Measurements from ENCODE around the gene SPPL2C.
A peak's percentile ranks its signal among the peaks of the same experiment; 100 is the strongest.
"Not testable (repeated sequence)": the region's sequence is repeated elsewhere in the genome, so short reads cannot be mapped to it uniquely, and the experiment has no call there.

The SPPL2C gene

DNA sequence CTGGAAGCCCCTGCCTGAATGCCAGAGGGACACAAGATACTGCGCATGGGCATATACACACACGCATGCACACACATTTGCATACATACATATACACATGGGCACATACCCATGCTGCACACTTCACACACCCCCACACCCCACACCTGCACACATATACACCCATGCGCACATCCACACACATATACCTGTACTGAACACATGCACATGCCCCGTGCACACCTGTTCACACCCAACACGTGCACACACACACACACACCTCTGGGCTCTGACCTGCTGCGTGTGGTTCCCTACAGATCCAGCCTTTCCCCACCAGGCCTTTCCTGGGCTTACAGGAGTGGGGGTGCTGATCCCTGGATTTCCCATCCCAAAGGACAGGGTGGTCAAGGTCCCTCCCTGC is 6.3 kb downstream of the SPPL2C start:
- DNase-seq: no peak

DNA sequence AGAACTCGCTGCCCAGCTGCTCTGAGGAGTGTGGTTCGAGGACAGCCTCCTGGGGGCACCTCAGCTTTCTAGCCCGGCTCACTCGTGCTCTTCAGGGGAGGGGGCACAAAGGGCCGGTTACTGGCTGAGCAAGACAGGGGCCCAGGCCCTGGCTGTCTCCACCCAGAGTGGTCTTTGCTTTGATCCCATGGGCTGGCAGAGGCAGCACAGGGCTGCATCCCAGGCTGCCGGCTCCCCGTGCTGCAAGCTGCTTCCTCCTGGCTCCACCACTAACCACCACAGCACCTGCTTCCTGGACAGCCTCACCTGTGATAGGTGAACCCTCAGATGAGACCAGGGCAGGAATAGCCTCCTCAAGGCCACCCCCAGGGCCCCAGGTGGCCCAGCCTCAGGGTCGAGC is 6.8 kb downstream of the SPPL2C start:
- no peak for DNase-seq

DNA sequence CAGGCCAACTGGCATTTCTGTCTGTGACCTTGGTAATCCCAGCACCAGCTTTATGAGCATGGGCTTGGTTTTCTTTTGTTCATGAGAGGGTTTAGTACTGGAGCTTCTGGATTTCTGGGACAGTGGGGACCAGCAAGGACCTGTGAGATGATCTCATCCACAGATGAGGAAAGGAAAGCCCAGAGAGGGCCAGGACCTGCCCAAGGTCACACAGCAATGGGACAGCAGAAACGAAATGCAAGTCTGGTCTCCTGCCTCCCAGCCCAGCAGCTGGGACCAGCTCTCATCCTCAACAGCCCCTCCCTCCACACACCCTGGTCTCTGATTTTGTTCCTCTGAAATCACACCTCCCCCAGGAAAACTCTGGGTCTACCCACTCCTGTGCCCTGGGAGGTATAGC is 7.2 kb downstream of the SPPL2C start:
- DNase-seq: no peak

DNA sequence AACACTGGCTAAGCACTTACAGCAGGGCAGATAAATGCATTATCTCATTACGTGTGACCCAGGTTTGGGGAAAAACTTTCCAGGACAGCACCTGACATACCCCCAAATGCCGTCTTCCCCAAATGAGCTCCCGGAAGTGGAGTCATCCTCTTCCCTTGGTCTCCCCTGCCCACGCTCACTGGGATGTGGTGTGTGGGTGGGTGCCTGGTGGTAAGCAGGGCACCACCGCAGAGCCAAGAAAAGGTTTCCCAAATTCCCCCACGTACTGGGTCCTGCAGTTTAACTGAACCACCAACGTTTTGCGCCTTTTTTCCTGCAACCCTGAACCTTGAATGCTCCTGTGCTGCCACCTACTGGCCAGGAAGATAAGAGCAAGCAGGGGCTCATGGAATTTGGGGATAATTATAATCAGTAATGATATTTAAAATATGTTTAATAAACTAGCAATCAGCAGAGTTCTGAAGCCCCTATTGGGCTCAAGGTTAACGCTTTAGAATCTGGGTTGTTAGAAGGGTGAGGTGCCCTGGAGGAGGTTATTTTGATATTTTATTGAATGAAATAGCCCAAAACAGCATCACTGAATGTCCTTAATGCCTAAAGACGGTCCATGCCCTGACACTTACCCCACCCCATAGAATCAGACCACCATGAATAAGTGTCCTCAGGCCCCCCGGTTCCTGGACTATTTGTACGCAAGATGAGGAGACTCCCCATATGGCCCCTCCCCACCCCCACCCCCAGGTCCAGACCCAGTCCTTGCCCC is 8.0 kb downstream of the SPPL2C start:
- DNase-seq: peak in 8 of 14 donors; percentile 6 to 55 (median 38)

DNA sequence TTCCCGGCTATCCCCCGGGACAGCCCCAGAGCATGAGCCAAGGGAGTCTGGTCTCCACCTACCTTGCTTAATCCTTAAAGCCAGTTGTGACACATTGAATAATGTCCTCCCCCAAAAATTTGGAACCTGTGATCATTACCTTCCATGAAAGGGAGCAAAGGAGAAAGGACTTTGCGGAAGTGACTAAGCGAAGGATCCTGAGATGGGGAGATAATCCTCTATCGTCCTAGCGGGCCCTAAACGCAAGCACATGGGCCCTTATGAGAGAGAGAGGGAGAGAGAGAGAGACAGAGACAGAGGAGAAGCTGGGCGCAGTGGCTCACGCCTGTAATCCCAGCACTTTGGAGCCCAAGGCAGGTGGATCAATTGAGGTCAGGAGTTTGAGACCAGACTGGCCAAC is 9.5 kb downstream of the SPPL2C start:
- no peak for DNase-seq

DNA sequence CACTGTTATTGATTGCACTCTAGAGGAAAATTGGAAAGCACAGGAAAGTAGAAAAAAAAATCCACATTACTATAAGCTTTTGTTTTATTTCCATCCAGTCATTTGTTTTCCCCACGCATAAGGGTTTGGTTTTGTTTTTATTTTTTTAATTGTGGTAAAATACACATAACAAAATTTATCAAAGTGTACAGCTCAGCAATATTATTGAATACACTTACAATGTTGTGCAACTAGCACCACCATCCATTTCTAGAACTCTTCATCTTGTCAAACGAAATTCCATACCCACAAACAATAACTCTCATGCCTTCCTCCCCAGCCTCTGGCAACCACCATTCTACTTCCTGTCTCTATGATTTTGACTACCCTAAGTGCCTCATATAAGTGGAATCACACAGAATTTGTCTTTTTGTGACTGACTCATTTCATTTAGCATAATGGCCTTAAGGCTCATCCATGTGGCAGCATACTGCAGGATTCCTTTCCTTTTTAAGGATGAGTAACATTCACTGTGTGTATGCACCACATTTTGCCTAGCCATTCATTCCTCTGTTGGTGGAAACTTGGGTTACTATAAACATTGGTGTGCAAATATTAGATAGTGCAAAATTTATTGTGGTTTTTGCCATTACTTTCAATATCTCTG is 11.1 kb downstream of the SPPL2C start:
- DNase-seq: no peak

DNA sequence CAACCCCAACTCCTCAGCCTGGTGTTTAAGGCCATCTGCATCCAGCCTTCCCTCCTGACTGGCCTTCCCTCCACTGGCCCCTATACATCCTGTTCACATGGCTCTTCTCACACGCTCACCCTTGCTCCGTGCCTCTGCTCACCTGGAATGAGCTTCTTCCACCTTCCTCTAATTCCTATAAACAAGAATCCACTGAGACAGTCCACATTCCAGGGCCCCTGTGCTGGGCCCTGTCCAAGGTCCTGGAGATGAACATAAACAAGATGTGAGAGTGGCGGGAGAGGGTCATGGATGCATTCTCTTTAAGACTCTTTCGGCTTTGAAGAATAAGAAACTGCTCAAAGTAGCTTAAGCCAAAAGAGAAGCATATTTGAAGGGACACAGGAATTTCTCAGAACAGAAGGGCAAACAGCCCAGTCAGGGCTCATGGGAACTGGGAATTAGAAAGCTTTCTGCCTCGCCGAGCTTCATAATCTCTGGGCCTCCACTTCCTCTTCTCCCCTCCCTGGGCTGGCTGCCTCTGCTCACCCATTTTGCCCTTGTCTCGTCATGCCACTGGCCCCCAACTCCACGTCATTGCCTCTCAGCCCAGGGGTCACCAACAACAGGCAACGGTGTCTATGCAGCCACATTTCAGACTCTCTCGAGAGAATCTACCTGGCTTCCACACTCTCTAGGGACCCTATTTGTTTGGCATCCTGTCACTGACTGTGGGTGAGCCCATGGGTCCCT is 13.5 kb downstream of the SPPL2C start:
- DNase-seq: peak in 1 of 14 donors; percentile 16

DNA sequence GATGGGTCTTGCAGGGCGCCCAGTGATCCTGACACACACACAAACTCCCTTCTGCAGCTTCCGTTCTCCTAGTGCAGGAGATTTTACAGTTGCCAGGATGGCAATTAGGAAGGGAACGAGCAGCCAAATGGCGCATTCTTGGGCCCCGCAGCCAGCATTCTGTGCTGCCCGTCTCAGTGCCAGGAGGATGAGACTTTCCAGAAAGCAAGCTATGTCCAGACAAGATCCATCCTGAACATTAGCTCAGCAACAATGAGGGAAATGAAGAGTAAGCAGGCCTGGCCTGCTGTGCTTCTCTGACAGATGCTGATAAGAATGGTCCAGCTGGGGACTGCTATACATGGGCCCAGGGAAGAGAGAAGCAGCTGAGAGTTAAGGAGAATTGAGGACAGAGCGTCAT is 16.5 kb downstream of the SPPL2C start:
- DNase-seq: peak in 2 of 14 donors; percentile 26 to 89

DNA sequence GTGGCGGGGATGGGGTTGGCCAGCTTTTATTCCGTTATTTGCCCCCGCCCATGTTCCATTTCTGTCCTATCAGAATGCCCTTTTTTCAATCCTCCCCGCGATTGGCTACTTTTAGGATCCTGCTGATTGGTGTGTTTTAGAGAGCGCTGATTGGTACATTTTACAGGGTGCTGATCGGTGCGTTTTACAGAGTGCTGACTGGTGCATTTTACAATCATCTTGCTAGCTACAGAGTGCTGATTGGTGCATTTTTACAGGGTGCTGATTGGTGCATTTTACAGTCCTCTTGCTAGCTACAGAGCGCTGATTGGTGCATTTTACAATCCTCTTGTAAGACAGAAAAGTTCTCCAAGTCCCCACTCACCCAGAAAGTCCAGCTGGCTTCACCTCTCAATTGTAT is 17.4 kb downstream of the SPPL2C start:
- DNase-seq: not testable (repeated sequence)

DNA sequence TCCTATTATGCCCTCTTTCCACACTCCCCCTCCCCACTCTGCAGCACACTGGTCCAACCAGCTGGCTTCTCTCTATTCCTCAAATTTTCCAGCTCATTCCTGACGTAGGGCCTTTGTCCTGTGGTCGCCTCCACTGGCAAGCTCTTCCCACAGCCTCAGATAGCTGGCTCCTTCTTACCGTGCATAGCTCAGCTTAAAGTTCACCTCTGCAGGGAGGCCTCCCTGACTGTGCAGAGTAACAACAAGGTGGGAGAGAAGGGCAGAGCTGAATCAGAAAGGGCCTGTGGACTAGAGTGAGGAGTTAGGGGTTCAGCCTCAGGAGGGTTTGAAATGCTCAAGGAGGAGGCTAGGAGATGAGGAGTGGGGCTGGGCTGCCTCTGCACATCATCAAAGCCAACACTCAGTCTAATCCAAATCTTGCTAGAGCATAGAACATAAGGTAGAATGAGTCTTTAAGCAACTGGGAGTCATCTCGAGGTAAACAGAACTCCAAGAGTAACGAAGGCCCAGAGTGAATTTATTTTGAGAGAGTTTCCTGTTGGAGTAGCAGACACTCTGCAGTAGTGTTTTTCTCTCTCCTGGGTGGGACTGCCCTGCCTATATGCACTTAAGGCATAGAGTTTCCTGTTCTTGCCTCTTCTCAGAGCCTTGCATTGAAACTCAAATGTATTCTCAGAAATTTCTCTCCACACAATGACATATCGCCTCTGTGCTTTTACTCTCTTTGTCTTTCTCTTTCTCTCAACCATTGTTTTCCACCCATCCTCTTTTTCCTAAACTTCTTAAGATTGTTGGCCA is 19.4 kb downstream of the SPPL2C start:
- no peak for DNase-seq

DNA sequence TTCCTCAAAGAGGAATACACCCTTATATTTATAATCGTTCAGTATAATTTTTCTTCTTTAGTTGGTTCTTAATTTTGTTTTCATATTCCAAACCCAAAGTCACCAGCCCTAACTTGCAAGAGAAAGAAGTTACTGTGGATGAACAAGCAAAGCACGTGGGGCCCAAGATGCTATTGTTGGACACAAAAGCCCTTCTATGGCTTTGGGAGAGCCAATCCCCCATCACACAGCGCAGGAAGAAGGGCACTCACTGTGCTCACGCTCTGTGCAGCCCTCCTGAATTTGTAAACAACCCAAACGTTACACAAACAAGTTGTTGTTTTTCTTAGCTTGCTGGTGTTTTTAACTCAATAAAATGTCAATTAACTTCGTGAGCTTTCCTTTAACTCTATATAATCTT is 22.5 kb downstream of the SPPL2C start:
- DNase-seq: peak in 9 of 14 donors; percentile 16 to 61 (median 47)

DNA sequence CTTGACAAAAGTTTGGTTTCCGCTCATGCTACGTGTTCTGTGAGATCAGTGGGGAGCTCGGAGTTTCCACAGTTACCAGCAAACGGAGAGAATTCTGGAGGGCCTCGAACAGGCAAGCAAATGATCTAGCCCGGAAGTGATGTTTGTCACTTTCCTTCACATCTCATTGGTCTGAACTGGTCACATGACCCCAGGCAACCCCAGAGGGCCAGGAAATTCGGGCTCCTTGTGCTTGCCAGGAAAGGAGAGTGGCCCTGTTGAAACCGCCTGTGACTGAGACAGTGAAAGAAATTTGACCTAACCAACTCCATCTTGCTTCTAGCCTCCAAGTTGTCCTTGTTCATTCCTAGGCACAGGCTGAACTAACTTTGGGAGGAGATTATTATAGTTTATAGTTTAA is 23.0 kb downstream of the SPPL2C start:
- DNase-seq: peak in 2 of 14 donors; percentile 13 to 46

DNA sequence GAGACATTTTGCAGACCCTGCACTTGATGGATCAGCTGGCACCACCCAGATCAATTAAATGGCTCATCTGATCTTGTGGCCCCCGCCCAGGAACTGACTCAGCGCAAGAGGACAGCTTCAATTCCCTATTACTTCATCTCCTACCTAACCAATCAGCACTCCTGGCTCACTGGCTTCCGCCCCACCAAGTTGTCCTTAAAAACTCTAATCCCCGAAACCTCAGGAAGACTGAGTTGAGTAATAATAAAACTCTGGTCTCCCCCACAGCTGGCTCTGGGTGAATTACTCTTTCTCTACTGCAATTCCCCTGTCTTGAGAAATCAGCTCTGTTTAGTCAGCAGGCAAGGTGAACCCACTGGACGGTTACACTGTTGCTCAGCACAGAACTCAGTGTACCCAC is 23.6 kb downstream of the SPPL2C start:
- DNase-seq: no peak

DNA sequence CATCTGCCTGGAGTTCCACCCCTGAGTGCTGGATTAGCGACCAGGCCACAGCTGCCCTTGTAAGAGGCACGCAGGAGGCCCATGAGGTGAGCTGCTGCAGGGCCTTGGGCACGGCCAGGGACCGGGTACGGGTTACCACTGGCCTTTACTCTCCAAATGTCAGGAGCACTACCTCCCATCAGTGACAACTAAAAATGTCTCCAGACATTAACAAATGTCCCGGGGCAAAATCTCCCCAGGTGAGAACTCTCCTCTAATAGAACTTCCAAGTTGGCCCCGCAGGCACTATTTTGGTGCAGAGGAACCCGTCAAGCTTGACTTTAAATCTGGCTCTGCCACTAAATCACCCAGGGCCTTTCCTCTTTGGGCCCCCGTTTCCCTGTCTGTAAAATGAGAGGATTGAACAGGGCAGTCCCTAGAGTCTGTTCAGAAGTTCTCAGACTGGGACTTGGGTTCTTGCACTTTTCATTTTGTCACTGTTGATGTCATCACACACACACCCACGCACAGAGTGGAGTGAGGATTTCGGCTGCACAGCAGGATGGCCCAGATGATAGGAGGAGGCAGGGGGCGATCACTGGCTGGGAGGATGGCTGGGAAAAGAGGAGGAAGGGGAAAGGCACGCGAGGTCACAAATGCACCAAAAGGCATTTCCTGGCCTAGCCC is 25.1 kb downstream of the SPPL2C start:
- DNase-seq: no peak

DNA sequence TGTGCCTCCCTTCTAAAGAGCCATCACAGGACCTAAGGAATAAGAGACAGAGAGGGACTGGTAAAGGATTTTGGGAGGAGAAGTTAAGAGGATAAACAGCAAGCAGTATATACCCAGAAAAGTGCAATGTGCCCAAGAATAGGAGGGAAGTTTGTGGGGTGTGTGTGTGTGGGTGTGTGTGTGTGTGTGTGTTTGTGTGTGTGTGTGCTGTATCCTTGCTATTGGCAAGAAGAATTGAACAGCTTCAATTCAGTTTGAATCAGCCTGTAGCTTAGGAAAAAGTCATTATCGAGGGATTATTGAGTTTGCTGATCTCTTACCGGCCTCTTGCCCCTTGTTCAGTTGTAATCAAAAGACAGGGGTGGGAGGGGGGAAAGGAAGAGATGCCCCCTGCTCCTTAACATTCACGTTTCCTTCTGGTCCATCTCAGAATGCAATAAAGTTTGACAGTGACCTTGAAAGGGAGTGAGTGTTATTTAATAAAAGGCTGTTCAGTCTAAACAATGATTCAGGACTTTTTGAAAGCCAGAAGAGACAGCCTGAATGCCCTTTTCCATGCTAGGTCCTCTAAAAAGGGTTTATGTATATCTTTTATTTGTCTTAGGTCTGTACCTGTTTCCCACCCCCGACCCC is 25.8 kb downstream of the SPPL2C start:
- no peak for DNase-seq

DNA sequence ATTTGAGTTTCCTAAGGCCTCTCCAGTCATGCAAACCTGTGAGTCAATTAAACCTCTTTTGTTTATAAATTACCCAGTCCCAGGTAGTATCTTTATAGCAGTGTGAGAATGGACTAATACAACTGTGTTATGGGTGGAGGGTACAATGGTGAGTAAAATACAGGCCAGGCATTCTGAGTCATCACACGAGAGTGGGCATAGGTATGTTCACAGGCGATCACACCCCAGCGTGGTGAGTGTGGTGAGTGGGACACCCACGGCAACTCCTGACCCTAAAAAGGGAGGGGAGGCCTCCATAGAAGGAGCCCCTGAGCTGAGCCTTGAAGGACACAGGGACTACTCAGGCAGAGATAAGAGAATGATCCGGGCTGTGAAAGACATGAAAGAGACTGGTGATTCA is 27.0 kb downstream of the SPPL2C start:
- no peak for DNase-seq

DNA sequence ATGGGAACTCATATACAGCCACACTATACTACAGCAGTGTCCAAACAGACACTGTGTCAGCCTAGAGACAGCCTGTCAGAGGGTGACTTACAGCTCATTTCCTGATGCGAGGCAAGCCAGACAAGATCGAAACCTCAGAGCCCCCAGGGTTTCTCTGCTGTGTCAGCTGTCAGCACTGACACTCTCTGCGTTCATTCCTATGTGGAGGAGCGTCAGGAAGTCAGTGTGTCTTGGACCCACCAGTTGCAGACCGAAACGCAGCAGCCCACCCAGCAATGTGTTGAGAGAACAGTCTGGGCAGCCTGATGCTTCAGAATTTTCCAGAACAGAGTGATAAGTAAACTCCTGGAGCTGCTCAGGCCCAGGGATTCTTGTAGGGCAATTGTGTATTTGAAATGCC is 29.0 kb downstream of the SPPL2C start:
- no peak for DNase-seq

DNA sequence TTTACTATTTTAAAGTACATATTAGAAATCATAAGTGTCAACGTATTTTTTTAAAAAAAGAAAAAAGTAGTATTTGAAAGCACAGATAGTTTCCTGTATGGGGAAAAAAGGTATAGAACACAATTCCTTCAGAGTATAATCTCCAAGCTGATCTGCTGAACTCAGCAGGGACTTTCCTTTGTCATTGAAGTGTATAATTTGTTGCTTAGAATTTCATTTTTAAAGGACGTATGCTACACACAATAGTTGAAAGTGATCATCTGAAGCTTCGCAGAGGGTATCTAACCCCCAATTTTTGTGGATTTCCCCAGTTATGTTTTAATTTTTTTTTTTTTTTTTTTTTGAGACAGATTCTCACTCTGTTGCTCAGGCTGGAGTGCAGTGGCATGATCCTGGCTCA is 29.5 kb downstream of the SPPL2C start:
- DNase-seq: no peak

DNA sequence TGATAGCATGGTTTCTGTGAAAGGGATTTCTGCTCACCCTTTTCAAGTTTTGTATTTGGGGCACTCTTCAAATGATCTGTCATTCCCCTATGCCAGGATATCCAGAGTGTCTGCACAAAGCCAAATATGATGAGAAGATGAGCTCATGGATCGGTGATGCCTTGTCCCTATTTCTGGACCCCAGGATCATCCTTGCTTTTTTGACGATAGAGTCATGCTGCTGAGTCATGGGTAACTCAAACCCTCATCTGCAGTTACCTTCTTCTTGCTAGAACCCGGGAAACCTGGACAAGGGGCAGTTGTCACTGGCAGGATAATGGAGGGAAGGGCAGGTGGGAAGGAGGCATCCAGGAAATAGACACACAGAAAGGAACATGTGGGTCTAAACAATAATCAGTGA is 31.9 kb downstream of the SPPL2C start:
- no peak for DNase-seq

DNA sequence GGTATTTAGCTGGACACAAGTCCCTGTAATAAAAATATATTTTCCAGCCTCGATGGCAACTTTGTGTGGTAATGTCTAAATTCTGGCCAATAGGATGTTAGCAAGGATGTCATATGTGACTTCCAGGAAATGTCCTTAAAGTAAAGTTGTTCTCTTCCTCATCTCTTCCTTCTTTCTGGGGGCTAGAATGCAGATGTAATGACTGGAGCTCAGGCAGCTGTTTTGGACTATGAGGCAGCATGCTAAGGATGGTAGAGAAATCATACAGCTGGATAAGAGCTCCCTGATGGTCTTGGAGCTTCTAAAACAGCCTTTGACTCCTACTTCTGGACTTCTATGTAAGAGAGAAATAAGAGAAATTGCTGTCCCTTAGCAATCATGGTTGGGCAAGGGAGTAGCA is 32.8 kb downstream of the SPPL2C start:
- no peak for DNase-seq

DNA sequence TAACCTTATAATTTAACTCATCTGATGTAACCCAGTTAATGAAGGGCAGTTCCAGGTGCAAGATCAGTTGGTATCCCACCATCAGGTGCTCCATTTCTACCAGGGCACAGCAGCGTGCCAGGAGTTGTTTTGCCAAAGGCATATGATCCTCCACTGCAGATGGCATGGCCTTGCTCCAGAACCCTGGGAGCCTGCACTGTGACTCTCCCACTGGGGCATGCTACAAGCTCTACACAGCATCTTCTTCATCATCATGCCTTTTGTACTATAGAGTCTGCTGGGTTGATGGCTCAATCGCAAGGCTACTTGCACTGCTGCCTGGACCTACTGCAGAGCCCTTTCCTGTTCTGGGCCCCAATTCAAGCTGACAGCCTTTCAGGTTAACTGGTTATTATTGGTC is 38.4 kb downstream of the SPPL2C start:
- DNase-seq: peak in 1 of 14 donors; percentile 83

DNA sequence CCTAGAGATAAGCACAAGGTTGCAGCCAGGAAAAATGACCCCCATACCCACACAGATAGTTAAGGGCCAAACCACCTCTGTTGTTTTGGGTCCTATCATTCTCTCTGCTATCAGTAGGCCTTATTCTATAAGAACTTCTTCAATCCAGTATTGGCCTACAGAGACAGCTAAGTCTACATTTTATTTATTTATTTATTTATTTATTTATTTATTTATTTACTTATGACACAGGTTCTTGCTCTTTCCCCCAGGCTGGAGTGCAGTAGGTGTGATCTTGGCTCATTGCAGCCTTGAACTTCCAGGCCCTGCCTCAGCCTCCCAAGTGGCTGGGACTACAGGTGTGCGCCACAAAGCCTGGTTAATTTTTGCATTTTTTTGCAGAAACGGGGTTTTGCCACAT is 42.2 kb downstream of the SPPL2C start:
- DNase-seq: no peak

Measured in C1 segment of cervical spinal cord (tissue), 14 donors.